Mesendoderm (in vitro differentiated cells): ENCODE data around the gene TBX10.
"Not testable (repeated sequence)": the region's sequence is repeated elsewhere in the genome, so short reads cannot be mapped to it uniquely, and the experiment has no call there.

Source experiments
- DNase-seq: peaks from one replicate; pipeline ENCODE4 v3.0.0; 2013
- H2AK5ac ChIP-seq: 2 replicates; pipeline ENCODE4 v1.6.1; 2013; ENCODE audit warnings: low read length, inconsistent platforms
- H2BK120ac ChIP-seq: 2 replicates; pipeline ENCODE4 v1.6.1; 2013; ENCODE audit warnings: low read depth, mild to moderate bottlenecking, low read length, moderate library complexity, mixed read lengths
- H2BK15ac ChIP-seq: replicated peaks from 2 replicates; pipeline ENCODE4 v1.6.1; 2013; ENCODE audit warnings: low read depth, mild to moderate bottlenecking, moderate library complexity
- H2BK5ac ChIP-seq: 2 replicates; pipeline ENCODE4 v1.6.1; 2013; ENCODE audit warnings: low read length, inconsistent platforms
- H3K18ac ChIP-seq: 2 replicates; pipeline ENCODE4 v1.6.1; 2013; ENCODE audit warnings: mild to moderate bottlenecking, low read length, mixed read lengths
- H3K23ac ChIP-seq: one replicate; pipeline ENCODE4 v1.6.1; 2013; ENCODE audit warnings: low read length
- H3K27ac ChIP-seq: 2 replicates; pipeline ENCODE4 v1.5.1; 2013; ENCODE audit warnings: low read depth, mild to moderate bottlenecking, inconsistent platforms, low read length, moderate library complexity
- H3K27me3 ChIP-seq: 2 replicates; pipeline ENCODE4 v1.6.1; 2013; ENCODE audit warnings: low read length, control low read depth, mild to moderate bottlenecking, inconsistent platforms; ENCODE audit not compliant: insufficient read depth, poor library complexity
- H3K36me3 ChIP-seq: 2 replicates; pipeline ENCODE4 v1.6.1; 2013; ENCODE audit warnings: low read length, inconsistent platforms; ENCODE audit not compliant: control insufficient read depth, insufficient read depth
- H3K4ac ChIP-seq: one replicate; pipeline ENCODE4 v1.6.1; 2013; ENCODE audit warnings: low read depth, mild to moderate bottlenecking, low read length, moderate library complexity
- H3K4me1 ChIP-seq: 2 replicates; pipeline ENCODE4 v1.6.1; 2013; ENCODE audit warnings: low read depth, low read length, inconsistent platforms; ENCODE audit not compliant: control insufficient read depth
- H3K4me2 ChIP-seq: 2 replicates; pipeline ENCODE4 v1.6.1; 2013; ENCODE audit warnings: low read length
- H3K4me3 ChIP-seq: 2 replicates; pipeline ENCODE4 v1.5.1; 2013; ENCODE audit warnings: mild to moderate bottlenecking, low read length
- H3K56ac ChIP-seq: one replicate; pipeline ENCODE4 v1.6.1; 2013; ENCODE audit warnings: low read length
- H3K79me1 ChIP-seq: 2 replicates; pipeline ENCODE4 v1.6.1; 2013; ENCODE audit warnings: low read length, inconsistent platforms
- H3K79me2 ChIP-seq: 2 replicates; pipeline ENCODE4 v1.6.1; 2013; ENCODE audit warnings: mild to moderate bottlenecking, low read length; ENCODE audit not compliant: control insufficient read depth, insufficient read depth
- H3K9ac ChIP-seq: 2 replicates; pipeline ENCODE4 v1.6.1; 2013; ENCODE audit warnings: low read length, inconsistent platforms
- H4K5ac ChIP-seq: one replicate; pipeline ENCODE4 v1.6.1; 2013; ENCODE audit warnings: low read length
- H4K8ac ChIP-seq: one replicate; pipeline ENCODE4 v1.6.1; 2013; ENCODE audit warnings: low read depth, mild to moderate bottlenecking, control low read depth, low read length, moderate library complexity
- WGBS: extraction: QIAGEN DNeasy Blood & Tissue Kit; methylation state at CpG from one replicate; pipeline ENCODE4 v1.1.7; 2013; ENCODE audit warnings: low lambda C conversion rate, missing lambda C conversion rate; ENCODE audit not compliant: insufficient coverage; ENCODE audit errors: extremely low coverage; 5-methylcytosine and 5-hydroxymethylcytosine counted together

Gene TBX10

DNA sequence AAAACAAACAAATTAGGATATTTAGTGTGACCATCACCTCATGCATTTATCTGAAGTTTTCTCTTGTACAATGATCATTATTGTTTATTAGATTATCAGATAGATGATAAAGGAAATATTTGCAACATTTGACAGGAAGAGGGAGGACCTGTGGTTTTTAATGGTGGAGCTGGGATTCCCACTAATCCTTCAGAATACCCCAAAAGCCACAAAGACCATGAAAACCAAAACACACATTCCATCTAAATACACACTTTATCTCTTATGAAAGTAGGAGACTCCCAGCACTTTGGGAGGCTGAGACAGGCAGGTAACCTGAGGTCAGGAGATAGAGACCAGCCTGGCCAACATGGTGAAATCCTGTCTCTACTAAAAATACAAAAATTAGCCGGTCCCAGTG, 40.4 kb downstream of the TBX10 start:
- no peak overlapping the region for H3K4ac ChIP-seq
- no peak overlapping the region for H3K9ac ChIP-seq
- H2AK5ac ChIP-seq, result no peak overlapping the region
- no peaks in the 10 kb centered on the region for H3K79me2 ChIP-seq
- H3K4me2 ChIP-seq, result no peak overlapping the region
- H3K18ac ChIP-seq, result no peak overlapping the region
- H3K4me1 ChIP-seq, result no peaks in the 10 kb centered on the region
- H3K79me1 ChIP-seq, result no peaks in the 10 kb centered on the region
- H3K27ac ChIP-seq, result no peak overlapping the region
- no CpG with 5 or more reads among the region's 1 CpG for WGBS
- H2BK120ac ChIP-seq, result no peak overlapping the region
- no peak overlapping the region for H4K5ac ChIP-seq
- H3K36me3 ChIP-seq, result no peaks in the 10 kb centered on the region
- no peak overlapping the region for H2BK5ac ChIP-seq
- H3K56ac ChIP-seq, result no peak overlapping the region
- H2BK15ac ChIP-seq, result no peak overlapping the region
- H3K27me3 ChIP-seq, result no peaks in the 10 kb centered on the region
- H4K8ac ChIP-seq, result no peak overlapping the region
- DNase-seq, result no peak
- no peak overlapping the region for H3K4me3 ChIP-seq
- H3K23ac ChIP-seq, result no peak overlapping the region

DNA sequence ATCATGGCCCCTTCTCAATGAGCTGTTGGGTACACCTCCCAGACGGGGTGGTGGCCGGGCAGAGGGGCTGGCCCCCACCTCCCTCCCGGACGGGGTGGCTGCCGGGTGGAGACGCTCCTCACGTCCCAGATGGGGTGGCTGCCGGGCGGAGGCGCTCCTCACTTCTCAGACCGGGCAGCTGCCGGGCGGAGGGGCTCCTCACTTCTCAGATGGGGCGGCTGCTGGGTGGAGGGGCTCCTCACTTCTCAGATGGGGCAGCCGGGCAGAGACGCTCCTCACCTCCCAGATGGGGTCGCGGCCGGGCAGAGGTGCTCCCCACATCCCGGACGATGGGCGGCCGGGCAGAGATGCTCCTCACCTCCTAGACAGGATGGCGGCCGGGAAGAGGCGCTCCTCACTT, 41.6 kb downstream of the TBX10 start:
- H3K4me3 ChIP-seq, H3K4me2 ChIP-seq, H2BK15ac ChIP-seq, H3K4me1 ChIP-seq, H3K56ac ChIP-seq, H2BK120ac ChIP-seq, H3K9ac ChIP-seq, H3K23ac ChIP-seq, H3K4ac ChIP-seq, H4K5ac ChIP-seq, H3K18ac ChIP-seq, H2BK5ac ChIP-seq, H3K27ac ChIP-seq, H3K79me2 ChIP-seq, H3K79me1 ChIP-seq, H3K27me3 ChIP-seq, DNase-seq, H4K8ac ChIP-seq, H3K36me3 ChIP-seq, H2AK5ac ChIP-seq: not testable (repeated sequence)
- WGBS, result no CpG with 5 or more reads among the region's 26 CpGs

GRCh38 chr11:67597458-67597857, 42.1 kb downstream of the TBX10 start:
- not testable (repeated sequence) for H2AK5ac ChIP-seq, H3K23ac ChIP-seq, H3K4me1 ChIP-seq, H3K27ac ChIP-seq, H2BK120ac ChIP-seq, H3K4me2 ChIP-seq, H3K79me1 ChIP-seq, H4K5ac ChIP-seq, H3K4ac ChIP-seq, H3K4me3 ChIP-seq, H3K36me3 ChIP-seq, H3K27me3 ChIP-seq, H3K18ac ChIP-seq, DNase-seq, H2BK15ac ChIP-seq, H3K79me2 ChIP-seq, H3K9ac ChIP-seq, H2BK5ac ChIP-seq, H3K56ac ChIP-seq, H4K8ac ChIP-seq
- no CpG with 5 or more reads among the region's 3 CpGs for WGBS

DNA sequence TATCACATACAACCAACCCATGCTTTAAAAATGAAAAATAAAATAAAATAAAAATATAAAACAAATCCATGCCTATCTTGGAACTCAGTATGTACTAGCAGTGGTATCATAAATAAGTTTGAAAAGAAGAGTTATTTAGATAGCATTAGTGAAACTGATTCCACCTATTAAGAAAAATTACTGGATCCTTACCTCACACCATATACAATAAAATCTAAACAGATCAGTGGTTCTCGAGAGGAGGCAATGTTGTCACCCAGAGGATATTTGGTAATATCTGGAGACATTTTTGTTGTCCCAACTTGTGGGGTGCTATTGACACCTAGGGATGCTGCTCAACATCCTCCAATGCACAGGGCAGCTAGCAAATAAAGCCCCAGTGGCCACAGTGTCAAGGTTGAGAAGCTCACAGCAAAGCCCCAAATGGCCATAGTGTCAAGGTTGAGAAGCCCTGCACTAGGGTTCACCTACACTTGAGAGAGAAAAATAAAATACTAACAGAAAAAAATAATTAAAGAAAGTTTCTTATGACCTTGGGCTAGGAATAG, 42.7 kb downstream of the TBX10 start:
- Histone ChIP-seq H3K4me1 (no peaks in the 10 kb centered on the region), H3K4me3 (no peak overlapping the region), H2BK15ac (no peak overlapping the region), H3K4me2 (no peak overlapping the region), H3K79me1 (no peaks in the 10 kb centered on the region), H3K23ac (no peak overlapping the region), H3K79me2 (no peaks in the 10 kb centered on the region), H4K5ac (no peak overlapping the region), H2AK5ac (no peak overlapping the region), H3K4ac (no peak overlapping the region), H3K27ac (no peak overlapping the region), H2BK5ac (no peak overlapping the region), H3K56ac (no peak overlapping the region), H3K27me3 (no peaks in the 10 kb centered on the region), H2BK120ac (no peak overlapping the region), H4K8ac (no peak overlapping the region), H3K36me3 (no peaks in the 10 kb centered on the region), H3K18ac (no peak overlapping the region), H3K9ac (no peak overlapping the region)
- WGBS, result no CpG with 5 or more reads among the region's 1 CpG
- no peak for DNase-seq

DNA sequence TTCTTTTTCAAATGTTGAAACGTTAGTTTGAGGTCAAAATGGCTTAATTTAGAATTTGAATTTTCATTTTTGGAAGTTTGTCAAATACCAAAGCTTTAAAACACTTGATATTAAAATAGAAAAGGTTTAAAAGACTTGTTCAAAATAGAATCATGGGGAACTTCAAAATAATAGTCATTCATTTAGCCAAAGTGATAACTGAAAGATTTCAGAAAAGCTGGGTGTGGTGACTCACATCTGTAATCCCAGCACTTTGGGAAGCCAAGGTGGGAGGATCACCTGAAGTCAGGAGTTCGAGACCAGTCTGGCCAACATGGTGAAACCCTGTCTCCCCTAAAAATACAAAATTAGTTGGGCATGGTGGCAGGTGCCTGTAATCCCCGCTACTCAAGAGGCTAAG, 45.1 kb downstream of the TBX10 start:
- Histone ChIP-seq H2BK15ac (no peak overlapping the region), H3K4me1 (no peaks in the 10 kb centered on the region), H4K5ac (no peak overlapping the region), H2BK5ac (no peak overlapping the region), H3K4me2 (no peak overlapping the region), H3K27me3 (no peaks in the 10 kb centered on the region), H2BK120ac (no peak overlapping the region), H3K79me2 (no peaks in the 10 kb centered on the region), H3K56ac (no peak overlapping the region), H3K18ac (no peak overlapping the region), H3K4me3 (no peak overlapping the region), H3K23ac (no peak overlapping the region), H3K36me3 (no peaks in the 10 kb centered on the region), H3K27ac (no peak overlapping the region), H4K8ac (no peak overlapping the region), H3K79me1 (no peaks in the 10 kb centered on the region), H3K4ac (no peak overlapping the region), H2AK5ac (no peak overlapping the region), H3K9ac (no peak overlapping the region)
- no peak for DNase-seq
- no CpG with 5 or more reads among the region's 3 CpGs for WGBS

- H2AK5ac ChIP-seq, result no peak overlapping the region
- H3K79me2 ChIP-seq, result no peaks in the 10 kb centered on the region
Measured at GRCh38 chr11:67593565-67593905, 46.0 kb downstream of the TBX10 start.

More at GRCh38 chr11:67593565-67593905, 46.0 kb downstream of the TBX10 start:
- no peak for DNase-seq
- H2BK120ac ChIP-seq, result no peak overlapping the region
- H3K4me3 ChIP-seq, result no peak overlapping the region
- no peak overlapping the region for H4K5ac ChIP-seq
- no peaks in the 10 kb centered on the region for H3K79me1 ChIP-seq
- no peak overlapping the region for H3K56ac ChIP-seq
- no peak overlapping the region for H3K18ac ChIP-seq
- H4K8ac ChIP-seq, result no peak overlapping the region
- peaks cover 2% of the 10 kb centered on the region for H3K36me3 ChIP-seq
- no peak overlapping the region for H3K9ac ChIP-seq
- no CpG with 5 or more reads among the region's 3 CpGs for WGBS
- H3K4me2 ChIP-seq, result no peak overlapping the region
- no peak overlapping the region for H3K27ac ChIP-seq
- H2BK5ac ChIP-seq, result no peak overlapping the region
- H3K4me1 ChIP-seq, result no peaks in the 10 kb centered on the region
- no peak overlapping the region for H2BK15ac ChIP-seq
- no peaks in the 10 kb centered on the region for H3K27me3 ChIP-seq
- H3K4ac ChIP-seq, result no peak overlapping the region
- H3K23ac ChIP-seq, result no peak overlapping the region
